ENCODE results near the gene ARG2.

DNA sequence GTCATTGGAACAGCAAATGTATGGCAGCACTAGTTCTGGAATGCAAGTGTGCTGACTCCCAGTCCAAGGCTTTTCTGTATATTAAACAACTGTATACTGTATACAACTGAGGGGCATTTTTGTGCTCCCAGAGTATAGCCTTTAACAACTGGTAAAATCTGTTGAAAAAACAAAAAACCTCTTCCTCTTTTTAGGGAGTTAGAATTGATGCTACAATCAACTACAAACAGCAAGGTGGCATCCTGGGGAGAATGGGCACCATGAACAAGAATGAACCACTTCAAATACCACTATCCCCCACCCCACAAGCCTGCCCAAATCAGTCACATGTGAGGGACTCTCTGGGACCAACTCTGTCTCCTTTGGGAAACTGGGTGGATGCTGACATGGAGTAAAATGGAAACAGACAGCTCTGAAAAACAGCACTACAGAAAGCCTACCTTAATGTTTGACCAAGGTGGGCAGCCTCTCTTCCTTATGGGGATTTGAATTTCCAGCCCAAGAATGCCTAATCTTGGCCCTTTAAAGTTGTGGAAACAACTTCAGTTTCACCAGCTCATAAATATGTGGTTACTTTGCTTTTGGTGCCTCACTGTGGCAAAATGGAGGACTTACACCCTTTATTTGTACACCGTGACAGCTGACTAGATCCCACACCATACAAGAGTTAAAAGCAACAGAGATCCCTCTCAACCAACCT, 47.2 kb downstream of the ARG2 start:
- TF ChIP-seq, protein P1, sequence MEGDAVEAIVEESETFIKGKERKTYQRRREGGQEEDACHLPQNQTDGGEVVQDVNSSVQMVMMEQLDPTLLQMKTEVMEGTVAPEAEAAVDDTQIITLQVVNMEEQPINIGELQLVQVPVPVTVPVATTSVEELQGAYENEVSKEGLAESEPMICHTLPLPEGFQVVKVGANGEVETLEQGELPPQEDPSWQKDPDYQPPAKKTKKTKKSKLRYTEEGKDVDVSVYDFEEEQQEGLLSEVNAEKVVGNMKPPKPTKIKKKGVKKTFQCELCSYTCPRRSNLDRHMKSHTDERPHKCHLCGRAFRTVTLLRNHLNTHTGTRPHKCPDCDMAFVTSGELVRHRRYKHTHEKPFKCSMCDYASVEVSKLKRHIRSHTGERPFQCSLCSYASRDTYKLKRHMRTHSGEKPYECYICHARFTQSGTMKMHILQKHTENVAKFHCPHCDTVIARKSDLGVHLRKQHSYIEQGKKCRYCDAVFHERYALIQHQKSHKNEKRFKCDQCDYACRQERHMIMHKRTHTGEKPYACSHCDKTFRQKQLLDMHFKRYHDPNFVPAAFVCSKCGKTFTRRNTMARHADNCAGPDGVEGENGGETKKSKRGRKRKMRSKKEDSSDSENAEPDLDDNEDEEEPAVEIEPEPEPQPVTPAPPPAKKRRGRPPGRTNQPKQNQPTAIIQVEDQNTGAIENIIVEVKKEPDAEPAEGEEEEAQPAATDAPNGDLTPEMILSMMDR (conservative IDR thresholded peaks at IDR 0.05; ENCODE audit: low read depth, low read length) = peak; percentile 73
- no peak for TF ChIP-seq EZH2 (IDR thresholded peaks at IDR 0.05; ENCODE audit: borderline replicate concordance, low read depth, low read length, poor library complexity, severe bottlenecking)

All from A673 (cell line).